GM21717 (cell line): Measurements from ENCODE around the gene ARL16.
A peak's percentile ranks its signal among the peaks of the same experiment; 100 is the strongest.

ENCODE experiments used
- ATAC-seq: cut with Tn5 transposase; IDR thresholded peaks from one replicate; pipeline ENCODE4 v1.9.1; 2021; ENCODE audit warnings: mild to moderate bottlenecking, moderate library complexity; ENCODE audit not compliant: unreplicated experiment

Gene ARL16

DNA sequence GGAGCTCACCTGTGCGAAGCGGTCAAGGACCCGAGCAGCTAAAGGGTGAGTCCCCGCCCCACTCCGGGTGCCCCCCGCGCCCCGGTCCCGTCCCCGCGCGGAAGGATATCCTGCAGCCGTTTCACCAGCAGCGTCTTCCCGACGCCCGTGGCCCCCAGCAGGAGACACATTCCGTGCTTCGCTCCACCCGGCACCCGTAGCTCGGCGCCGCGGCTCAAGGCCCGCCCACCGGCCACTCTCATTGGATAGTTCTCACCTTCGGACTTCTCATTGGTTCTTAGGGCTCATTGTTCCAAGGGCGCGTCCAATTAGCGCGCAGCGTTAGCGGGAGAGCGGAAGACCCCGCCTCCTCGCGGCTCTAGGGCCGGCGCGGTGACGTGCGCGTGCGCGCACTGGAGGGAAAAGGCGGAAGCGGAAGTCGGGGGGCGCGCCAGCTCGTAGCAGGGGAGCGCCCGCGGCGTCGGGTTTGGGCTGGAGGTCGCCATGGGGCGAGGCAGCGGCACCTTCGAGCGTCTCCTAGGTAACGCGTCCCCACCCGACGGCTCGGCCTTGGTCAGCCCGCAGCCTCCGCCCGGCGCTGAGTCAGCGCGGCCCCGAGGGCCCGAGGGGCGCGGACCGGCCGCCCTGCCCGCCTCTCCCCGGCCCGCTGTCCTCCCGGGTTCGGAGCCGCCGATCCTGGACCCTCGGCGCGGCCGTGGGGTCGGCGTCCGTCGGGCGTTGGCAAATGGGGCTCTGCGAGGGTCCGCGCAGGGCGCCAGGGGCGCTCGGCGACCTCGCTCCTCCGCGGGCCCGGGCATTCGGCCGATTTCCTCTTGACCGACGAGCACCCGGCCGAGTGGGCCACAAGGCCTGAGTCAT is at the start of gene ARL16, which contains the start of gene HGS:
ARL16 (minus strand) TSS at position 214 of the 858 bp plus-strand sequence; CDS start at position 170, 44 bp downstream.
HGS (plus strand) TSS at position 428 of the 858 bp plus-strand sequence; CDS start at position 484, 56 bp downstream.
- peak; percentile 79 for ATAC-seq

- ATAC-seq: no peak
Measured at GRCh38 chr17:81727324-81728031, 43.9 kb upstream of the ARL16 start.

DNA sequence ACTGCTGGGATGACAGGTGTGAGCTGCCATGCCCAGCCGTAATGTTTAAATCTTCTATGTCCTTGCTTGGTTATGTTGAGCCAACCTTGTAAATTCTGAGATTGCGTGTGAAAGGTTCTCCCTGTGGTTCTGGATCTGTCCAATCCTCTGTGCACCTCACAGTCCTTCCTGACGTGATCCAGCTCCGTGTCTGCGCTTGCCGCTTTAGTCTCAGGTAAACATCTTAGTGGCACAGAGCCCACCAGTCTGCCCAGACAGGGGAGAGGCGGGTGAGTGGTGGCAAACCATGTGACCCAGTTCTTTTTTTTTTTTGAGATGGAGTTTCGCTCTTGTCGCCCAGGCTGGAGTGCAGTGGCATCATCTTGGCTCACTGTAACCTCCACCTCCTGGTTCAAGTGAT is 42.4 kb upstream of the ARL16 start:
- ATAC-seq: no peak

DNA sequence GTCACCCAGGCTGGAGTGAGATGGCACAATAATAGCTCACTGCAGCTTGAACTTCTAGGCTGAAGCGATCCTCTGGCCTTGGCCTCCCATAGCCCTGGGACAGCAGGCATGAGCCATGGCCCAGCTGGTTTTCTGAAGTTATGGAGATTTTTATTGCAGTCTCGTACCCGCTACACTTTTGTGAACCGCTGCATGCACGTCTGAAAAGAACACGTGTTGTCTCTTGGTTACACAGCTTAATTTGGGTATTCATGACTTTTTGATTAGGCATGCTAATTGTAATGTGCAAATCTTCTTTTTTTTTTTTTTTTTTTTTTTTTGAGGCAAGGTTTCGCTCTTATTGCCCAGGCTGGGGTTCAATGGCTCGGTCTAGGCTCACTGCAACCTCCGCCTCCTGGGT is 41.8 kb upstream of the ARL16 start:
- no peak for ATAC-seq

GRCh38 chr17:81723651-81724209 is 40.1 kb upstream of the ARL16 start:
- ATAC-seq: no peak

GRCh38 chr17:81722184-81723120 is 38.9 kb upstream of the ARL16 start:
- ATAC-seq: no peak

DNA sequence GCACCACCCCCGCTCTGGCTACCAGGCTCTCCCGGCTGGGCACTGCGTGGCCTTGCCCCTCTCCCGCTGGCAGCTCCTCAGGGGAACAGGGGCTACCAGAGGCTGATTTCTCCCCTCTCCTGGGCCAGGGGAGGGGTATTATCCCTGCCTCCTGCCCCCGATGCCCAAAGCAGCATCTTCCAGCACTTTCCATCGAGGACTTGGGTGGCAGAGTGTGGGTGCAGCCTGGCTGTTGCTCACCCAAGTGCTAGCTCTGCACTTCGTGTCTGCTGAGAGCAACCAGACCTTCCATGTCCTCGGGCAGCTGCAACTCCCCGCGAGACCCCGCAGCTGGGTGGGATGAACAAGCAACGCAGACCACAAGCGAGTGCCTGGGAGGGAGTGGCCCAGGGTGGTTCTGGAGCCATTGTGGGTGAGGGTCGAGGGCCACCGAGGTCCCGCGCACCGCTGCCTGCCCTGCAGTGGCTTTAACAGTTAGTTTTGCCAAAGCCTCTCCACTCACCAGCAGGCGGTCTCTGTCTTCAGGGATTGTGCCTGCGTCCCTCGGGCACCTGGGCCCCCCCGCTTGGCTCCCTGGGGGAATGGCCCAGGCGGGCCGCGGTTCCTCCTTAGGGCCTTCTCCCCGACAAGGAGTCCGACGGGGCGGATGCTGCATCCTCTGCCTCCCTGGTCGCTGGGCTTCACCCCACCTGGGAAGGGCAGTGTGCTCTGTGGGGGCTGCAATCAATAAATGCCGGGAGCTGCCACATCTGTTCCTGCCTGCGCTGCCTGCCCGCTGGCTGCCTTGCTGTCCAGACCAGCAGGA is 36.9 kb upstream of the ARL16 start:
- no peak for ATAC-seq

GRCh38 chr17:81719410-81720266 is 36.0 kb upstream of the ARL16 start:
- ATAC-seq: no peak

GRCh38 chr17:81717766-81718089 is 34.1 kb upstream of the ARL16 start:
- no peak for ATAC-seq

DNA sequence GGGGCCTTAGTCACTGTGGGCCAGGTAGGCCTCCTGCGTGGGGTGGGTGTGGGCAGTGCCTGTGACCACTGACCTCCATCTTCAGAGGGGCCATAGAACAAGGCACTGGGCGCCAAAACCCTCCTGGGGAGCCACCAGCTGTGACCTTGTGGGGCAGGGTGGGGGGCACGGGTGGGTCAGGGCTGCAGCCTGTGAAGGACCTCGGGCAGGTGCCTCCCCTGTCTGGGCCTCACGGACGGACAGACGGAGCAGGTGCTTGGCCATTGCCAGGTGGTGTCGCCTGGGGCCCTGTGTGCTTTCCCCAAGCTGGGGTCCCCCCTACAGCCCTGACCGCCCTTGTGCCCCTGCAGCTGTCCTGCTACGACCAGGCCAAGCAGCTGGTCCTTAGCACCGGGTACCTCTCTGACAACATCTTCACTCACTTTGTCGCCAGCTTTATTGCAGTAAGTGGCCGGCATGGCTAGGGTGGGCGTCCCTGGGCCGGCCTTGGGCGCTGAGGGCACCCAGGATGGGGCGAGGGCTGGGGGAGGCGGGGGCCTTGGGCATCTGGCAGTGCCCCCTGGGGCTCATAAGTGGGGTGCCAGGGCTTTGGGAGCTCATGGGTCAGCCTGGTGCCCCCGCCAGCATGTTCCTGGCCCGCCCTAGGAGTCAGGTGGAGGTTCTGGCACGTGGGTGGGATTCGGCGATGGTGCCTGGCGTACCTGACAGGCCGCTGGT is 33.6 kb upstream of the ARL16 start:
- no peak for ATAC-seq

DNA sequence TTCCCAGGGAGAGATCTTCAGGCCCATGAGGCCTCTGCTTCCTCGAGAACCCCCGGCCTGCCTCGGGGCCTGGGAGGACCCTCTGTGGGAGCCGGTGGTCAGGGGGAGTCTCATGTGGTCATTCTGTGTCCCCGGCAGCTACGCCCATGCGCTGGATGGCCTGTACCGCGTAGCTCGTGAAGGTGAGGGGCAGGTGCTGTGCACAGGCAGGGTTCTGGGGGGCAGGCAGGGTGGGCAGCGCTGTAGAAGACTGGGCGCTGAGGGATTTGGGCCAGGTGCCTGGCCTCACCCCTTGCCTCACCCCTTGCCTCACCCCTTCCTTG is 33.0 kb upstream of the ARL16 start:
- ATAC-seq: no peak

- ATAC-seq: no peak
Measured at GRCh38 chr17:81715872-81716673, 32.5 kb upstream of the ARL16 start.

DNA sequence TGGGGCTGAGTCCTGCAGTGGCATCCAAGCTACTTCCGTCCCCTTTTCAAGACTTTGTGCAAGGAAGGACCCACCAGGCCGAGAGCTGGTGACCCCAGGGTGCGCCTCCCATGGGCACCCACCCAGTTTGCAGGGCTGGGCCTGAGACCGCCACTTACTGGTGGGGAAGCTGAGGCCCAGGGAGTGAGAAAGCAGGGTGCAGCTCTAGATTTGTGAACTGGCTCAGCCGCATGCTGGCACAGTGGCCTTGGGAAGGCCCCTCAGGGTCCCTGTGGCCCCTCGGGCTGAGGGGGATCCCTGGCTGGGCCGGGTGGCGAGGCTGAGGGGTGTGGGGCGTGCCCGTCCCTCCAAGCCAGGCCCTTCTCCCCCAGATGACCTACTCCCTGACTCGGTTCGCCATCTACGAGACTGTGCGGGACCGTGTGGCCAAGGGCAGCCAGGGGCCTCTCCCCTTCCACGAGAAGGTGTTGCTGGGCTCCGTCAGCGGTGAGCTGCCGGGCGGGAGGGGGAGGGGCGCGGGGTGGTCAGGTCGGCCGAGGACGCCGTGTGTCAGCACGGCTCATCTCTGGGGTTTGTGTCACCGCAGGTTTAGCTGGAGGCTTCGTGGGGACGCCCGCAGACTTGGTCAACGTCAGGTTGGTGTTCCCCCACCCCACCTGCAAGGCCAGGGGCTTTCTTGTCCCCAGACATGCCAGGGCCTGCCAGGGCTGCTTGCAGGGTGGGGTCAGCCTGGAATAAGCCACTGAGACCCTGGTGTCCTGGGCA is 31.7 kb upstream of the ARL16 start:
- ATAC-seq: no peak

GRCh38 chr17:81714412-81715106 is 31.0 kb upstream of the ARL16 start:
- no peak for ATAC-seq

GRCh38 chr17:81713556-81714411 is 30.2 kb upstream of the ARL16 start:
- no peak for ATAC-seq
